Cerebellar cortex (tissue), 1 donor: Measurements from ENCODE around the gene STK39.
A peak's percentile ranks its signal among the peaks of the same experiment; 100 is the strongest.

Experiments
- DNase-seq: peaks from one replicate; pipeline ENCODE4 v3.0.0-alpha.2; 2015; ENCODE audit warnings: low spot score

The STK39 gene

GRCh38 chr2:168210216-168210894 lies 37.0 kb downstream of the STK39 start:
- DNase-seq, result no peak

- no peak for DNase-seq
Measured at GRCh38 chr2:168208652-168209051, 38.7 kb downstream of the STK39 start.

DNA sequence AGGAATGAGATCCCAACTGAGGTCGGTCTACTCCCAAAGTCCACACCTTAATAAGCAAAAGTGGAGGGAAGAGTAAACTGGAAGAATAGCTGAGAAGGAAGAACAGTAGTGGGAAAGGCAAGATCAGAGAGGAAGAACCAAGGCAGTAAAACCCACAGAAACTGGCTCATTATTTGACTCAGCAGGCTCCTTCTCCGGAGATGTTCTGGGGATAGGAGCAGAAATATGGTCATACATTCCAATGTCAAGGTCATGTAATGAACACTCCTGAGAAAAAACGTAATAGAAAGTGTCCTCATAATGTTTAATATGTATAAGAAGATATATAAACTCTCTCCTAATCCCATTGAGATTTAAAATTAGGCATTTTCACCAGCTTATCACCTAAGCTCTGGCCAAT lies 39.5 kb downstream of the STK39 start:
- DNase-seq, result no peak

- no peak for DNase-seq
Measured at GRCh38 chr2:168203762-168204693, 43.4 kb downstream of the STK39 start.

DNA sequence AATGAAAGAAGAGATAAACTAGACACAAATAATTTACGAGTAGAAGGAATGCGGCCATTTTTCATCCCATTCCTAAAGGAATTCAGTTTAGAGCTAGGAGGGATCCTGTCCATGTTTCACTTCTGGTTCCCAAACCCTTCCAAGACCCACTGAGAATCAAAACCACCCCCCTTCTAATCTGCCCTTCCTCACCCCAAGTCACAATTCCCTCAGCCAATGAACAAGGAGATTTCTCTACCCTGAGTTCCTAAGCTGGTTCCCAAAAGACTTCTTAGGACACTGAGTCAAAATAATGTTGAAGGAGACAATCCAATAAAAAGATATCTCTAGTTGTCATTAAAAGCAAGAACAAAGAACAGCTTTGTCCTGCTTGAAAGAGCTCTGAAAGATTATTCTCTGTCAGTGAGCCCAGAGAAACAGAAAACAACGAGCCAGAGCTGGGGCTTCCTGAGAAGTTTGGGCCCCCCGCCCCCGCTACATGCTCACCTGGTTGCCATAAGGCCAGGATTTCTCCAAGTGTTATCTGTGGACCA lies 45.7 kb downstream of the STK39 start:
- no peak for DNase-seq

DNA sequence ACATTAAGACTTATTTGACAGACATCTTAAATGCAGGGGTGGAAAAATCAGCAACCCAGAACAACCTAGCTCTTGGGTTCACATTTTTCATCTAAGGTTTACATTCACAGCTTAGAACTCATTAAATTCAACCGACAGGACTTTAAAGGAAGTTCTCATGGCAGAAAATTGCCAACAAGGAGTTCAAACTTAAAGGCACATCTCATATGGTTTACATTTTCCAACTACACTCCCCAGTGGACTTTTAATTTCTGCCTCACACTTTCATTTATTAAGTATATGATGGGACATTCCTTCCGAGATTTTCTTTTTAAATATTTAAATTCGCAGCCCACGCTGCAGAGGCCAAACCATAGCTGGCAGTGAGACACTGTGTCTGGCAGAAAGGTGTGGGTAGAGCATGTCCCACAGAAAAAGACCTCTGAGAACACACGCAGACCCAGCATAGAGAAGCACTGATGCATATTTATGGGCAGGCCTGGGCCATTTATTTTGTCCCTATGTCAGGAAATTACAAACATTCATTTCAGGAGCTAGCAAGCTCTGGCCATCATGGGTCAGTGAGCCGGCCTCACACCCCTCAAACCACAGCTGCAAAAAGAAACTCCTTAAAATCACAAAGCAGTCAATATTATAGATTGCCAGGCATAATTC lies 46.3 kb downstream of the STK39 start:
- no peak for DNase-seq

DNA sequence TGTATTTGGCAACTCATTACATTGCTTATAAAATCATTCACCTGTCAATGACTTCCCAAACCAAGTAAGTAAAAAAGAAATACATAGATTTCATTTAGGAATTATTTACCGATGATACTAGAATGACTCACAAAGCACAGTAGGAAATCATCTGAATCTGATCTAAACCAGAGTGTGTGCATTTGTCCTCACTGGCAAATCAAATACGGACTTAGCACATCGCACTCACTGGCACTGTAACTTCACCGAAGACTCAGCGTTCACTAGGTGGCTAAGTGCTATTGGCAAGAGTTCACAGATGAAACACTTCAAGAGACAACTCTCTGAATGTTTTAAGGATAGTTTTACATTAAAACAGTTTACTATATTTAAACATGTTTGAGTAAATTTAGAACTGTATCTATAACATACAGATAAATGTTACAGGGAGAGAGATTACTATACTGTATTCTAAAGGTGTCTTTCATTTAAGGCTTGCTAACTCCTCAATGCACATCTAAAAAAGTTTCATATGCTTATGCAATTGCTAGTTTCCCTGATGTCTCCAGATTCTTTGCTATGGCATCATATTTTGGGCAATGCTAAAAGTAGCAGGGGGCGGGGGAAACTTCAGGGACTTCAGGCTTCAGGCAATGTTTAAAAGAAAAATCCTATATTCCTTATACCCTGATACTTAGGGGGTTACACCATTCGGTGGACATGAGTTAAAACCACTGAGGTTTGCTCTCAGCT lies 48.8 kb downstream of the STK39 start:
- DNase-seq, result no peak

DNA sequence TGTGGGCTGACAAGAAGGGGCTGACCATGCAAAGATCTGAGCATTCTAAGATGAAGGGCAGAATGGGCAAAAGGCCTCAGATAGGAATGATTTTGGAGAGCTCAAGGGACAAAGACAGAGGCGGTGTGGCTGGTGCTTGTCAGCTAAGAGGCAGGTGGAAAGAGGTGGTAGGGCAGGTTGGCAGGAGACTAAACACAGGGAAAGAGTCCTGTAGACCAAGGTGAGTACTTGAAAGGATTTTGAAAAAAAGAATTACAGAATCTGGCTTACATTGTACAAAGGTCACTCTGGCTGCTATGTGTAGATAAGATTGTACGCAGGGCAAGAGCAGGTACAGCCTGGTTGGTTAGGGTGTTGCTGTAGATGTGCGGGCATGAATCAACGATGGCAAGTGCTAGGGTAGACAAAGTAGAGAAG lies 50.6 kb downstream of the STK39 start:
- DNase-seq, result no peak

DNA sequence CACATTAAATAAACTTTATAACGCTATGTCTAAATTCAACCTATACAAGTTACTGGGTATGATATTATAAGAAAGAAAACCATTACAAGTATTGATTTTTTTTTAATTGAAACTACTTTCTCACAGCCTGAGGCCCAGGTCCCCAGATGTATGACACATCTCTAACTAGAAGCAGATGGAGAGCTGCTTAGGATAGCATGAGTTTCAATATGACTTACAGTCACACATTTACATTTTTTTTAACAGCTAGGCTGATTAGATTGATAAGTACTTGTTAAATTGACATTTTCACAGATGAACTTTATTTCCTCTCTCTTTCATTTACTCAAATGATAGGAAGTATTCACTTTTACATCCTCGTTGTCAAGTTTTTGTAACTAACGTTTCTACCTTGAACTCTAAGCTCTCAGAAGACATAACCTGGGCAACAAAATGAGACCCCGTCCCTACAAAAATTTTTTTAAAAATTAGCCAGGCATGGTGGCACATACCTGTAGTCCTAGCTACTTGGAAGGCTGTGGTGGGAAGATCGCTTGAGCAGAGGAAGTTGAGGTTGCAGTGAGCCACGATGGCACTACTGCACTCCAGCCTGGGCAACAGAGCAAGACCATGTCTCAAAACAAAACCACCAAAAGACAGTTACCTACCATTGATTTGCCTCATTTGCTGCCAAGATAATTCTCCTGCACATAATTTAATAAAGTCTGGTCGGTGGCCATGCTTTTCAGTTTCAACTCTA lies 52.4 kb downstream of the STK39 start:
- no peak for DNase-seq

- DNase-seq, result no peak
Measured at GRCh38 chr2:168192839-168193616, 54.4 kb downstream of the STK39 start.

- no peak for DNase-seq
Measured at GRCh38 chr2:168191955-168192785, 55.2 kb downstream of the STK39 start.

GRCh38 chr2:168190590-168191336 lies 56.6 kb downstream of the STK39 start:
- DNase-seq, result no peak

GRCh38 chr2:168189835-168190569 lies 57.4 kb downstream of the STK39 start:
- DNase-seq, result no peak

GRCh38 chr2:168188002-168188401 lies 59.4 kb downstream of the STK39 start:
- DNase-seq, result peak; percentile 92

DNA sequence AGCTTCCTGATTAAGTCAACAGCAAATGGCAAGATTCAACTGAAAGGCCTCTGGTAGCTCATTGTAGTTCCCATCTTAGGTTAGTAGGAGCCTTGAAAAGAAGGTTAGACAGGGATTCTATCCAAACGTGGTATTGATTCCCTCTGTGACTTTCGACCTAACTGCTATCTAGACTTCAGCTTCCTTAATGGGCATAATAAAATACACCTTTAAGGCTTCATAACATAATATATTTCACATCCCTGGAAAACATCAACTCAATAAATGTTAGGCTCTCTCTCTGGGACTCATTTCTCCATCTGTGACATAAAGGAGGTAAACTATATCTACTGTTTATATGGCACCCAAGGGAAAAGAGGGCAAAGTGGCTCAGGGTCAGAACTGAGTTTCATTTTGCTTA lies 60.9 kb downstream of the STK39 start:
- DNase-seq, result no peak

DNA sequence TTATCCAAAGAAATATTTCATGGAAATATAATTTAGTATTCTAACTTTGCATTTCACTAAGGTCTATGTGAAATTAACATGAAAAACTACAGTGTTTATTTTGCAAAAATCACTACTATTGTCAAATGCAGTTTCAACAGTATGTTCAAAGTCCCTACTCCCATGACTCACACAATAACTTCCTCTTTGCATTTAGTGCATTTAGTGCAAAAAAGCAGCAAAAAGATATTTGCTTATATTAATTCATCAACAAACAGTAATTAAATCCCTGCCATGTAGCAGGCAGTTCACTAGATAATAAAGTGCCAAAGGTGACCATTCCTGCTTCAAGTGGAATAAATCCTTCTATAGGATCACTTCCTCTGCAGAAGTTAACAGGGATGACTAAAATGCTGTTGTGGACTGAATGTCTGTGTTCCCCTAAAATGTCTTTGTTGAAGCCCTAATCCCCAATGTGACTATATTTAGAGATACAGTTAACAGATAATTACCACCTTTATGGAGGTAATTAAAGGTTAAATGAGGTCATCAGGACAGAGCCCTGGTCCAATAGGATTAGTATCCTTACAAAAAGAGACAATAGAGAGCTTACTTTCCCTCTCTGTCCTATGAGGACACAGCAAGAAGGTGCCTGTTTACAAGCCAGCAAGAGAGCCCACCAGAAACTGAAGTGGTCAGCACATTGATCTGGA lies 61.7 kb downstream of the STK39 start:
- DNase-seq, result no peak
